Hematopoietic multipotent progenitor cell treated with erythropoietin and hydrocortisone succinate and interleukin-3 and kit ligand, for 17 days (in vitro differentiated cells): ENCODE data around the gene PLEKHG3.

ENCODE experiments used
- DNase-seq: peaks from one replicate; pipeline ENCODE4 v3.0.0-alpha.2; 2015; ENCODE audit warnings: low spot score

PLEKHG3 gene

GRCh38 chr14:64763801-64764621 lies 59.8 kb downstream of the PLEKHG3 start:
- no peak for DNase-seq

GRCh38 chr14:64764641-64765520 lies 60.7 kb downstream of the PLEKHG3 start:
- DNase-seq: peak; percentile 76

- no peak for DNase-seq
Observed at GRCh38 chr14:64765740-64766302, 61.6 kb downstream of the PLEKHG3 start.

- DNase-seq: no peak
Observed at GRCh38 chr14:64766430-64767151, 62.4 kb downstream of the PLEKHG3 start.

- DNase-seq: no peak
Observed at GRCh38 chr14:64767215-64767964, 63.2 kb downstream of the PLEKHG3 start.

- no peak for DNase-seq
Observed at GRCh38 chr14:64768401-64769095, 64.3 kb downstream of the PLEKHG3 start.

GRCh38 chr14:64769096-64770020 lies 65.1 kb downstream of the PLEKHG3 start:
- no peak for DNase-seq

GRCh38 chr14:64770751-64771150 lies 66.5 kb downstream of the PLEKHG3 start:
- DNase-seq: no peak

- no peak for DNase-seq
Observed at GRCh38 chr14:64771161-64771560, 66.9 kb downstream of the PLEKHG3 start.

GRCh38 chr14:64772397-64772950 lies 68.2 kb downstream of the PLEKHG3 start:
- no peak for DNase-seq

GRCh38 chr14:64773046-64773445 lies 68.8 kb downstream of the PLEKHG3 start:
- DNase-seq: no peak

GRCh38 chr14:64773577-64773976 lies 69.4 kb downstream of the PLEKHG3 start:
- no peak for DNase-seq

- no peak for DNase-seq
Observed at GRCh38 chr14:64774272-64774671, 70.0 kb downstream of the PLEKHG3 start.

- DNase-seq: no peak
Observed at GRCh38 chr14:64775081-64775777, 71.0 kb downstream of the PLEKHG3 start.

GRCh38 chr14:64777461-64777860 lies 73.2 kb downstream of the PLEKHG3 start:
- no peak for DNase-seq

GRCh38 chr14:64778104-64778754 lies 74.0 kb downstream of the PLEKHG3 start:
- no peak for DNase-seq

- no peak for DNase-seq
Observed at GRCh38 chr14:64779472-64779871, 75.2 kb downstream of the PLEKHG3 start.

- DNase-seq: no peak
Observed at GRCh38 chr14:64782196-64782595, 78.0 kb downstream of the PLEKHG3 start.
